ENCODE results near the gene PNMA6E.

PNMA6E gene

GRCh38 chrX:153401133-153401764, at the start of gene PNMA6E:
PNMA6E (minus strand) TSS chrX:153401350; CDS start chrX:153398849, 2,501 bp downstream.
- DNase-seq, result no peak

DNA sequence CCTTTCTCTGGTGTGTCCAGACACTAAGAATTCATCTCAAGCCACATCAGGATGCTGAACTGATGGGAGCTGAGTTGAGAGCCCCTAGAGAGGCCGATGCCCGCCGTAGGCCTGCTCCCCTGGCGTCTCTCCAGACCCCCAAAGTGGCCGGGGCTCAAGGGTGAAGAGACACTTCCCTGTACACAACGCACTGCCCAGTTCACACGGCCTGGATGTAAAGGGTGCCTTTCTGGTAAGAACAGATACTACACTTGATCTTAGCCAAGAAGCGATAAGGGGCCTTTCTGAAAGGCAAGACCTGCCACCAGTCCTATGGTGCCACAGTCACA, 49.8 kb upstream of the PNMA6E start:
- no peak for DNase-seq

GRCh38 chrX:153450114-153450948, 49.2 kb upstream of the PNMA6E start:
- DNase-seq, result no peak

GRCh38 chrX:153449368-153450113, 48.4 kb upstream of the PNMA6E start:
- DNase-seq, result no peak

DNA sequence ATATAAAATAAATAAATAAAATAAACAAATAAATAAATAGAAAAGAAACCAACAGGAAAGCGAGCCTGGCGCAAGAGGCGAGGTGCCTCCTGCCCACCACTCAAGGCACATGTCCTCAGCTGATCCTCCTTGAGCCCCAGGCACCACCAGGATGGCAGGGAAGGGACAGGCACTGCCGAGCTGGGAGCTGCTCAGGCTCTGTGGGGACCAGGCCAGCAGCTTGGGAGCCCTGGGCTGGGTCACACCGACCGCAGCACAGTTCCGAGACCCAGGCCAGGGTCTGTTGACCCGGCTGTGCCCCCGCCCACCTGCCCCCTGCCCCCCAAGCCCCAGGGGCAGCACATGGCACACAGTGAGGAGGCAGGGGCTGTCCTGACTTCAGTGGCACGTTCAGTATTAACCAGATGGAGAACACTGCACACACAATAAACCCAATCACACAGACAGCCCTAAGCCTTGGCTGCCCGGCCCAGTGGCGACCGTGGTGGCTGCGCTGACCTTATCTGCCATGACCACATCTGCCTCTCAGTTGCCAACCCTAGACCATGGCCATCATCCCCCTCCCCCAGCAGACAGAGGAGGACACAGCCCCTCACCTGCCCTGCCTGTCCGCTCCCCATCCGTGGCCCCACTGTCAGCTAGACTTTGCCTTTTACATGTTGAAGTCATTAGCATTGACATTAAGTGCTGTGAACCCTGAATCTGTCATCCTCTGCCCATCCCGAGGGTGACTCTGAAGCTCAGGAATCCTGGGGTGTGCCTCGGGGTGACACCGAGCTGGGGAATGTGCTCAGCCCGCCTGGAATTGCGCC, 47.6 kb upstream of the PNMA6E start:
- DNase-seq, result no peak

- DNase-seq, result no peak
Observed at GRCh38 chrX:153447581-153447960, 46.4 kb upstream of the PNMA6E start.

DNA sequence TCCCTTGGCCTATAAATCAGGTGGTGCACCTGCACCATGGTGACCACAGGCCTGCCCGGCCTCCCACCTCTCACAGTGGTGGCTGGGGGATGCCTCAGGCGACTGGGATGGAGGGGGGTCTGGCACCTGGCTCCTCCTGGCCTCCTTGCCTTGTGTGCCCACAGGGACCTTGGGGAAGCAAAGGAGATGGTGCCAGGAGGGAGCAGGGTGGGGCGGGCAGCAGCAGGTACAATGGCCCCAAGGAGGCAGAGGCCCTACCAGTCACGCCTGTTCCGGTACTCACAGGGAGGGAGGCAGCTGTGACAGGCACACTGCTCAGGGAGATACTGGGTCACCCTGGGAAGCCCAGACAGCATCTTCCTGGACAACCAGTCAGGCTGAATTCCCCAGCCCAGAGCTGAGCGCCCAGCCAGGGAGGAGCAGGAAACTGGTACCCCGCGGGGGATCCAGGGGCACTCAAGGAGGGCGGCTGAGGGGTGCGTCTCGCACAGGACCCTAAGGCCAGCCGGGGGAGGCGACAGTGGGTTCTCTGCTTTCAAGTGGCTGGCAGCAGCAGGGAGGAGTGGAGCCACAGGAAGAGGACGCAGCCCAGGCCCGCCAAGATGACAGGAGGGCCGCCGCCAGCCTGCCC, 45.9 kb upstream of the PNMA6E start:
- DNase-seq, result no peak

DNA sequence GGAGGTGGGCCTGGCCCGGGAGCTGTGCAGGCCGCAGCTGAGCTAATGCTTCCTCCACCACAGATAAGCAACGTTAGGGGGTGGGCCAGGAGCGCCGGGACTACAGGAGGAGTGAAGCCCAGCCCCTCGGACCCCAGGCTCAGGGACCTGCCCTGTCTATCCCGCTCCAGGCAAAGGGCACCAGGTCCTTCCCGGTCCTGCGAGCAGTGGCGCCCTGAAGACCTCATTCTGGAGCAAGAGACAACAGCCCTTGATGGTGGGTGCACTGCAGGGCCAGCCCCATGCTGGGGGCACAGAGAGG, 45.4 kb upstream of the PNMA6E start:
- no peak for DNase-seq

DNA sequence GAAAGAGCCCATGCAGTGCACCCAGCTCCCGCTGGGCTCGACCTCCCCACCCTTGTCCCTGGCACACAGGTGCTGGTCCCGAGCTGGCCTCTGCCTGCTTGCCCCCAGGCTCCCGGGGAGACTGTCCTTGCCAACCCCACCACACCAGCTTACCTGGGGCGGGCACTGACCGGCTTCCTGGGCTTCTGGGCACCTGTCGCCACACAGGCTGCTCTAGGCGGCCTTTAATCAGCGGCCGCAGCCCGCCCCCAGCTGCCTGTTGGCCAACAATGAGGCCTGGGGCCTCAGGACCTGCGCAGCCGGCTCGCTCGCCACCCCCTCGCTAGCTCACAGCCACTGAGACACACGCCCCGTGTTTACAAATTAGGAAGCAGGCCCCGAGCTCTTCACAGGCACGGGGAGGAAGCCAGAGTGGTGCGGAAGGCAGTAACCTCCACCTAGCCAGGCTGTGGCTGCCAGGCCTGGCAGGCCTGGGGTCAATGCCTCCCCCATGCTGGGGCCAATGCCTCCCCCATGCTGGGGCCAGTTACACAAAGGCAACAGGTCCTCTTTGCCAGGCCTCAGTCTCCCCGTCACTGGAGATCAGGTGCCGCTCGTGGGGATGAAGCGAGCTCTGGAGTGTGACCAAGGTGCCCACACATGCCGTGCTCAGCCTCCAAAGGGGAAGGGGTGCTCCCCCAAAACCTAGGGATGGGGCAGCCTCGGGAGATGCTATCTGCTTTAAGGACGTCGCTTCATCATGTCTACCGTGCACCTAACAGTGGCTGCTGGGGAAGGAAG, 44.9 kb upstream of the PNMA6E start, which contains the start of gene TREX2:
TSS of gene TREX2 (minus strand) at position 201 of the 780 bp plus-strand sequence. CDS start 626 bp downstream, outside the sequence.
- DNase-seq, result no peak

GRCh38 chrX:153445106-153445855, 44.1 kb upstream of the PNMA6E start:
- DNase-seq, result no peak

GRCh38 chrX:153444333-153445011, 43.3 kb upstream of the PNMA6E start:
- no peak for DNase-seq

- DNase-seq, result no peak
Observed at GRCh38 chrX:153443476-153444332, 42.6 kb upstream of the PNMA6E start.

GRCh38 chrX:153442463-153442862, 41.3 kb upstream of the PNMA6E start:
- DNase-seq, result no peak

- DNase-seq, result no peak
Observed at GRCh38 chrX:153441981-153442380, 40.8 kb upstream of the PNMA6E start.

- DNase-seq, result no peak
Observed at GRCh38 chrX:153441296-153441695, 40.1 kb upstream of the PNMA6E start.

- no peak for DNase-seq
Observed at GRCh38 chrX:153440556-153441135, 39.5 kb upstream of the PNMA6E start.

GRCh38 chrX:153439977-153440376, 38.8 kb upstream of the PNMA6E start:
- no peak for DNase-seq

- DNase-seq, result peak; percentile 8
Observed at GRCh38 chrX:153438532-153438931, 37.4 kb upstream of the PNMA6E start.

DNA sequence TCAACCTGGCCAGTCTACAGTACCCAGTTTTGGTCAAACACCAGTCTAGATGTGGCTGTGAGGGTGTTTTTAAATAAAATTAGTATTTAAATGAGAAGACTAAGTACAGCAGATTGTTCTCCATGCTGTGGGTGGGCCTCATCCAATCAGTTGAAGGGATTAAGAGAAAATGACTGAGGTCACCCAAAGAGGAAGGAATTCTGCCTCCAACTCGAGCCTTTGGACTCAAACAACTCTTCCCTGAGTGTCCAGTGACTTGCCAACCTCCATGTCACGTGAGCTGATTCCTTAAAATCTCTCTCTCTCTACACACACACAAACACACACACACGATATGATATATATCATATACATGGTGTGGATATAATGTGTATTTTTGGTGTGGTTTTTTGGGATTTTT, 34.7 kb upstream of the PNMA6E start:
- no peak for DNase-seq

Measured in HCEC 1CT (cell line).